ENCODE data around the gene CCDC92. TPM values are rescaled to one million over a fixed set of nuclear protein-coding genes. Genes with fewer than 3 reads are reported as not detected.

The CCDC92 gene
- total RNA-seq, 1 donor from 2014 or later: 55.1 TPM

GRCh38 chr12:123989753-123990152 is 17.1 kb upstream of the CCDC92 start:
- TF ChIP-seq CTCF (IDR thresholded peaks at IDR 0.05; ENCODE audit: unreplicated experiment): no peak
- H3K27me3 Mint-ChIP-seq (ENCODE audit: low read depth): no peaks in the 10 kb centered on the region
- H3K27ac Mint-ChIP-seq: no peak overlapping the region
- H3K9me3 Mint-ChIP-seq: no peaks in the 10 kb centered on the region
- H3K4me1 Mint-ChIP-seq: peaks cover 55% of the 10 kb centered on the region
- DNase-seq (ENCODE audit: low spot score in 2 of 2, unreplicated experiment in 2 of 2): no peak
- H3K36me3 Mint-ChIP-seq: peaks cover 9% of the 10 kb centered on the region
- H3K4me3 Mint-ChIP-seq: no peak overlapping the region

GRCh38 chr12:123989168-123989567 is 16.5 kb upstream of the CCDC92 start:
- H3K36me3 Mint-ChIP-seq: peaks cover 7% of the 10 kb centered on the region
- H3K4me1 Mint-ChIP-seq: peaks cover 55% of the 10 kb centered on the region
- no peak for TF ChIP-seq CTCF (IDR thresholded peaks at IDR 0.05; ENCODE audit: unreplicated experiment)
- no peaks in the 10 kb centered on the region for H3K27me3 Mint-ChIP-seq (ENCODE audit: low read depth)
- no peak for DNase-seq (ENCODE audit: low spot score in 2 of 2, unreplicated experiment in 2 of 2)
- no peak overlapping the region for H3K27ac Mint-ChIP-seq
- H3K9me3 Mint-ChIP-seq: no peaks in the 10 kb centered on the region
- no peak overlapping the region for H3K4me3 Mint-ChIP-seq

- peak overlapping the region; percentile 55 for H3K27ac Mint-ChIP-seq
- H3K4me1 Mint-ChIP-seq: peaks cover 46% of the 10 kb centered on the region
- no peak for TF ChIP-seq CTCF (IDR thresholded peaks at IDR 0.05; ENCODE audit: unreplicated experiment)
- peaks cover 7% of the 10 kb centered on the region for H3K36me3 Mint-ChIP-seq
- no peak overlapping the region for H3K4me3 Mint-ChIP-seq
- no peak for DNase-seq (ENCODE audit: low spot score in 2 of 2, unreplicated experiment in 2 of 2)
- H3K9me3 Mint-ChIP-seq: no peaks in the 10 kb centered on the region
- H3K27me3 Mint-ChIP-seq (ENCODE audit: low read depth): no peaks in the 10 kb centered on the region
Measured at GRCh38 chr12:123987022-123987421, 14.4 kb upstream of the CCDC92 start.

- H3K4me3 Mint-ChIP-seq: no peak overlapping the region
- no peak for DNase-seq (ENCODE audit: low spot score in 2 of 2, unreplicated experiment in 2 of 2)
- H3K4me1 Mint-ChIP-seq: peaks cover 42% of the 10 kb centered on the region
- no peak for TF ChIP-seq CTCF (IDR thresholded peaks at IDR 0.05; ENCODE audit: unreplicated experiment)
- peak overlapping the region; percentile 55 for H3K27ac Mint-ChIP-seq
- peaks cover 7% of the 10 kb centered on the region for H3K36me3 Mint-ChIP-seq
- no peaks in the 10 kb centered on the region for H3K27me3 Mint-ChIP-seq (ENCODE audit: low read depth)
- no peaks in the 10 kb centered on the region for H3K9me3 Mint-ChIP-seq
Measured at GRCh38 chr12:123986374-123986965, 13.8 kb upstream of the CCDC92 start.

GRCh38 chr12:123984903-123985302 is 12.3 kb upstream of the CCDC92 start:
- no peaks in the 10 kb centered on the region for H3K9me3 Mint-ChIP-seq
- TF ChIP-seq CTCF (IDR thresholded peaks at IDR 0.05; ENCODE audit: unreplicated experiment): no peak
- DNase-seq (ENCODE audit: low spot score in 2 of 2, unreplicated experiment in 2 of 2): no peak
- H3K4me1 Mint-ChIP-seq: peaks cover 29% of the 10 kb centered on the region
- H3K27me3 Mint-ChIP-seq (ENCODE audit: low read depth): no peaks in the 10 kb centered on the region
- H3K4me3 Mint-ChIP-seq: no peak overlapping the region
- H3K27ac Mint-ChIP-seq: no peak overlapping the region
- H3K36me3 Mint-ChIP-seq: peaks cover 13% of the 10 kb centered on the region
